Retina (tissue), 1 donor: ENCODE measurements around the gene NFATC1.
A peak's percentile ranks its signal among the peaks of the same experiment; 100 is the strongest.

Experiments
- DNase-seq: peaks from one replicate; pipeline ENCODE4 v3.0.0-alpha.2; 2016

NFATC1 gene

GRCh38 chr18:79564441-79564840 lies 168.7 kb downstream of the NFATC1 start:
- DNase-seq: no peak

- DNase-seq: peak; percentile 55
Measured at GRCh38 chr18:79566771-79567431, 171.2 kb downstream of the NFATC1 start.

- DNase-seq: peak; percentile 65
Measured at GRCh38 chr18:79567481-79568147, 171.9 kb downstream of the NFATC1 start.

GRCh38 chr18:79568543-79569205 lies 172.9 kb downstream of the NFATC1 start:
- DNase-seq: no peak

GRCh38 chr18:79569720-79570119 lies 174.0 kb downstream of the NFATC1 start:
- DNase-seq: no peak

- no peak for DNase-seq
Measured at GRCh38 chr18:79570266-79571201, 174.8 kb downstream of the NFATC1 start.

- no peak for DNase-seq
Measured at GRCh38 chr18:79571211-79572092, 175.7 kb downstream of the NFATC1 start.

- no peak for DNase-seq
Measured at GRCh38 chr18:79572093-79572780, 176.5 kb downstream of the NFATC1 start.

- no peak for DNase-seq
Measured at GRCh38 chr18:79572848-79573451, 177.2 kb downstream of the NFATC1 start.

GRCh38 chr18:79573921-79574491 lies 178.3 kb downstream of the NFATC1 start:
- no peak for DNase-seq

GRCh38 chr18:79574938-79575525 lies 179.3 kb downstream of the NFATC1 start:
- DNase-seq: no peak

- no peak for DNase-seq
Measured at GRCh38 chr18:79575891-79576685, 180.4 kb downstream of the NFATC1 start.

- no peak for DNase-seq
Measured at GRCh38 chr18:79576686-79577351, 181.1 kb downstream of the NFATC1 start.

- DNase-seq: no peak
Measured at GRCh38 chr18:79577451-79578395, 182.0 kb downstream of the NFATC1 start.

GRCh38 chr18:79578396-79579260 lies 182.9 kb downstream of the NFATC1 start:
- DNase-seq: no peak
